Limb (tissue), 2 donors: ENCODE measurements around the gene ATAD3A.
"Not testable (repeated sequence)": the region's sequence is repeated elsewhere in the genome, so short reads cannot be mapped to it uniquely, and the experiment has no call there.

ENCODE experiments used
- DNase-seq, 2 donors: peaks; one replicate each; pipeline ENCODE4 v3.0.0-alpha.2; 2016; ENCODE audit errors: extremely low spot score in 2 of 2

The ATAD3A gene

GRCh38 chr1:1511533-1512285 is at the start of gene ATAD3A:
ATAD3A (plus strand) TSS chr1:1512162; CDS start chr1:1512269, 107 bp downstream.
- DNase-seq = peak; percentile 96 to 98

DNA sequence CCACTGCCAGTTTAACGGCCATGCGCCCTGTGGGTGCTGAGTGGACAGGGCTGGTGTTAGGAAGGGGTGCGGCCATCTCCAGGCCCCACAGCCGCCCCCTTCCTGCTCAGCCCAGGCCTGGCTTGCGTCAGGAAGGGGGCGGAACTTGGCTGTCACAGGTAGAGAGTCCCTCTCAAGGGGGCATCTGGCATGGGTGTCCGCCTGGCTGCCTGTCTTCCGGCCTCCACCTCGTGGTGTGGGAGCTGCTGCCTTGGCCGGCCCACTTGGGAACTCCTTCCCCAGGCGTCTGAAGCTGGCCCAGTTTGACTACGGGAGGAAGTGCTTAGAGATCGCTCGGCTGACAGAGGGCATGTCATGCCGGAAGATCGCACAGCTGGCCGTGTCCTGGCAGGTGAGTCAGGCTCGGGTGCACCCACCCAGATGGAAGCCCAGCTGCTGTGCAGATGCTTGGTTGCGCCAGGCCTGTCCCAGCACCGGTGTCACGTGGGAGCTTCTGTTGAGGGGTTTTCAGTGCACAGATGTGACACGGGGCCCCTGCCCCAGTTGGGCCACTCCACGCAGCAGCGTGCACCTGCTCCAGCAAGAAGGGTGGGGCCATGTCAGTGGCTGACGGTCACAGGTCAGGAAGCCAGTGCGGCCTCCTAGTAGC is 49.5 kb upstream of the ATAD3A start:
- no peak for DNase-seq

DNA sequence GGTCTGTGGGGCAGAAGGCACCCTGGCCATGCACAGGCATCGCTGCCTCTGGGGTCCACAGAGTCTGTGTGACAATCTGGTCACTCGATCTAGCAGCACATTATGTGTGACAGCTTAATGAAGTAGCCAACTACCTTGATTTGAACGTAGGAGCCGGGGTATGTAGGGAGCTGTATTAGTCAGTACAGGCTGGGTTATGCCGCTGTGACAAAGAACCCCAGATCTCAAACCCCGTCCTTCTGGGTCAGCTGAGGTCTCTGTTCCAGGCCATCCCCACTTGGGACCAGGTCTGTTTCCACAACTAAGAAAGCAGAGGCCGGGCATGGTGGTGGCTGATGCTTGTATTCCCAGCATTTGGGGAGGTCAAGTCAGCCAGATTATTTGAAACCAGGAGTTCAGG is 48.6 kb upstream of the ATAD3A start:
- no peak for DNase-seq

- DNase-seq = not testable (repeated sequence)
Observed at GRCh38 chr1:1468196-1468985, 43.6 kb upstream of the ATAD3A start.

DNA sequence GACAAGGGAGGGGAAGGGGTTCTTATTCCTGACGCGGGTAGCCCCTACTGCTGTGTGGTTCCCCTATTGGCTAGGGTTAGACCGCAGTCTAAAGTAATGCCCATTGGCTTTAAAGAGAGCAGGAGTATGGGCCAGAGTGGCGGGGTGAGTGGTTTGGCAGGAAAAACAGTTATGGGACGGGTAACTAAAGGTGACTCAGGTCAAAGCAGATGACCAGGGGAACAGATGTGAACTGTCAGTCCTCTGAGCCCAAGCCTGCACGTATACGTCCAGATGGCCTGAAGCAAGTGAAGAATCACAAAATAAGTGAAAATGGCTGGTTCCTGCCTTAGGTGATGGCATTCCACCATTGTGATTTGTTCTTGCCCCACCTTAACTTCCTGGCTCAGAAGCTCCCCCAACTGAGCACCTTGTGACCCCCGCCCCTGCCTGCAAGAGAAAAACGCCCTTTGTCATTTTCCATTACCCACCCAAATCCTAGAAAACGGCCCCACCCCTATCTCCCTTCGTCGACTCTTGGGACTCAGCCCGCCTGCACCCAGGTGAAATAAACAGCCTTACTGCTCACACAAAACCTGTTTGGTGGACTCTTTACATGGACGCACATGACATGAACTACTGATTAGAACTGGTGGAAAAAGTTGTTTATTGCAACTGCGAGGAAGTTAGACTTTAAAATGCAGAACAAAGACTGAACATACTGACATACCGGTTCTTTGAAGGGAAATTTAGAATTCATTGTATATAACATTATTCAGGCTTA is 41.2 kb upstream of the ATAD3A start:
- no peak for DNase-seq

- peak; percentile 95 to 96 for DNase-seq
Observed at GRCh38 chr1:1471389-1472052, 40.4 kb upstream of the ATAD3A start, which contains the start of gene ATAD3B. ATAD3B (plus strand) TSS chr1:1471765; CDS start chr1:1471885, 120 bp downstream.

GRCh38 chr1:1472053-1472876 is 39.7 kb upstream of the ATAD3A start:
- DNase-seq = not testable (repeated sequence)

DNA sequence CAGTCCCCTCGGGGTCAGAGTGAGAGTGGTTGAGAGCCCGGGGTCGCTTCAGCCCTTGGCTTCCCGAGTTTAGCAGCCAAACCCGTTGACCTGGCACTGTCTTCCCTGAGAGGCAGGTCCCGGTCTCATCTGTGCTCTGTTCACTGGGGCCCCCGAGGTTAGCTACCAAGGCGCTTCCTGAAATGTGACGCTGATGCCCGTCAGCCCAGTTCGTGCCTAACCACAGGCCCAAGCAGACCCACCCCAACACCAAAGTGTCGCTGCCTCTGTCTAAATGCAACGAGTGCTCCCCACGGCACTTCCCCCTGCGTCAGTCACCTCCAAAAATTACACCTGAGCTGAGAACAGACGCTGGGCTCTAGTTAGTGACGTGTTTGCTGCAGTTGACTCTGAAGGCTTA is 36.0 kb upstream of the ATAD3A start:
- DNase-seq = not testable (repeated sequence)

DNA sequence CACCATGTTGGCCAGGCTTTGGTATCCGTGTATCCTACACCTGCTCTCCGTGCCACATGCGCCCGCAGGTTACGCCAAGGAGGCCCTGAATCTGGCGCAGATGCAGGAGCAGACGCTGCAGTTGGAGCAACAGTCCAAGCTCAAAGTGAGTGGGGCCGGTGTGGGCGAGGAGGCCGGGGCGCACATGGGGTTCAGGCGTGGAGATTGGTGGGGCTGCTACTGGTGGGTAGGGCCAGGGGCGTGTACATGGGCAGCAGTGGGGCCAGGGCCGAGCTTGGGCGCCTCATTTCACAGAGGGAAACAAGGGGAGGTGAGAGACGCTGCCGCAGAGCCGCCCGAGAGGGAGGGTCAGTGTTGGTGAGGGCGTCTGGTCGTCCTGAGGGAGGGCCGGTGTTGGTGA is 34.8 kb upstream of the ATAD3A start:
- DNase-seq = no peak

DNA sequence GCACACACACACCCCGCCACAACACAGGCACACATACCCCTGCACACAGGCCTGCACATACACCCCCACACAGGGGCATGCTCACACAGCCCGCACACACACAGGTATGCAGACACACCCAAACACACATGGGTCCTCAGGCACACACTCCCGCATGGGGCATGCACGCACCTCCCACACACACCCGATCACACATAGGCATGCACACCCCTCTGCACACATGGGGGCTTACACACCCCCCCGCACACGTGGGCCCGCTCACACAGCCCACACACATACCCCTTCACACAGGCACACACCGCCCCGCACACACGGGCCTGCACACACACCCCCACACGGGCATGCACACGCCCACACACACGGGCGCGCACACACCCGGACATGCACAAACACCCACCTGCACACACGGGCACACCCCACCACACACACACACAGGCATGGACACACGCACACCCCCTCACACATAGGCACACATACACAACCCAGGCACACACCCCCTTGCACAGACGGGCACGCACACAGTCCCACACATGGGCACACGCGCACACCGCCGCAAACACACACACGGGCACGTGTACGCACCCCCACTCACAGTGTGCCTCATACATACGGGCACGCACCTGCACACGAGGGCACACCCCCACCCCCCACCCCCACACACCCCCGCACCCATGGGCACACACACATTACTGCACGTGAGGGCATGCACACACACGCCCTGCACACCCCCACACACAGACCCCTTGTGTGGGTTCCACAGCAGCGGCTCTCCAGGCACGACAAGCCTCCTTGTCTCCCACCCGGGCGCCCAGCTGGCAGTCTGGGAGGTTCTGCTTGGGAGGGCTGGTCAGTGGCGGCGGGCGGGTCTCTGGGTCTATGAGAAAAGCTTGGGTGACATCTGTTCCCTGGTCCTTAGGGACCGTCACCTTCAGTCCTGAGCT is 32.1 kb upstream of the ATAD3A start:
- no peak for DNase-seq

DNA sequence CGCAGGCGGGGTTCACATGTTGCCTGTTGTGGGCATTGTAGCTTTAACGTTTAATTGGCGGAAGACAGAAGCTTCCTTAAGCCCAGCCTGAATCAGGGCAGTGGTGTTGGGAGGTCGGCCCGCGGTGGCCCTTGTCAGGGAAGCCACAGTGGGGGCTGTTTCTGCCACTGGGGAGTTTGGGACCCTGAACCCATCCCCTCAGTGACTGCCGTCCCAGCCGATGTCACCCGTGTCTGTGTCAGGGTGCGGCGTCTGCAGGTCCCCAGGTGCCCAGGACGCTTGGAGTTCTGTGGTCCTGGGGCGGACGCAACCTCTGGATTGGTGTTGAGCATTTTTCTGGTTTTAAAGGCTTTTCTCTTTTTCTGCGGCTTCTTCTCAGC is 31.5 kb upstream of the ATAD3A start:
- not testable (repeated sequence) for DNase-seq

- not testable (repeated sequence) for DNase-seq
Observed at GRCh38 chr1:1481811-1482210, 30.2 kb upstream of the ATAD3A start.

DNA sequence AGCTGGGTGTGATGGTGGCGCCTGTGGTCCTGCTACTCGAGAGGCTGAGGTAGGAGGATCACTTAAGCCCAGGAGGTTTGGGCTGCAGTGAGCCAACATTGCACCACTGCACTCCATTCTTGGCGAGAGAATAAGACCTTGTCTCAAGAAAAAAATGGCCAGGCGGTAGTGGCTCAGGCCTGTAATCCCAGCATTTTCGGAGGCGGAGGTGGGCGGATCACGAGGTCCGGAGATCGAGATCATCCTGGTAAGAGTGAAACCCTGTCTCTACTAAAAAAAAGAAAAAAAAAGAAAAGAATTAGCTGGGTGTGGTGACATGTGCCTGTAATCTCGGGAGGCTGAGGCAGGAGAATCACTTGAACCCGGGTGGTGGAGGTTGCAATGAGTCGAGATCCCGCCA is 29.1 kb upstream of the ATAD3A start:
- no peak for DNase-seq

DNA sequence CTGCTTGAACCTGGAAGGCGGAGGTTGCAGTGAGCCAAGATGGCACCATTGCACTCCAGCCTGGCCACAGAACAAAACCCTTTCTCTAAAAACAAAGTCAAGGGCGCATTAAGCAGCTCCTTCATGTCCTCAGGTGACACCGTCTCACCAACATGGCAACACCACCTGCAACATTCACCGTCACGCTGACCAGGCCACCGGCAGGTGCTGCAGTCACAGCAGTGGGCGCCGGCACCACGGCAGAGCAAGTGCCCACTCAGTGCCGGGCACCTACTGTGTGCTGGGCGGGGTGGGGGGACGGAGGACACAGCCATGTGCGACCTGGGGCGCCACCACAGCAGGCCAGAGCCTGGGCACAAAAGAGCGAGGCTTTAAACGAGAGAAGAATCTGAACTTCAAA is 28.2 kb upstream of the ATAD3A start:
- DNase-seq = no peak

GRCh38 chr1:1484976-1485750 is 26.8 kb upstream of the ATAD3A start:
- not testable (repeated sequence) for DNase-seq

DNA sequence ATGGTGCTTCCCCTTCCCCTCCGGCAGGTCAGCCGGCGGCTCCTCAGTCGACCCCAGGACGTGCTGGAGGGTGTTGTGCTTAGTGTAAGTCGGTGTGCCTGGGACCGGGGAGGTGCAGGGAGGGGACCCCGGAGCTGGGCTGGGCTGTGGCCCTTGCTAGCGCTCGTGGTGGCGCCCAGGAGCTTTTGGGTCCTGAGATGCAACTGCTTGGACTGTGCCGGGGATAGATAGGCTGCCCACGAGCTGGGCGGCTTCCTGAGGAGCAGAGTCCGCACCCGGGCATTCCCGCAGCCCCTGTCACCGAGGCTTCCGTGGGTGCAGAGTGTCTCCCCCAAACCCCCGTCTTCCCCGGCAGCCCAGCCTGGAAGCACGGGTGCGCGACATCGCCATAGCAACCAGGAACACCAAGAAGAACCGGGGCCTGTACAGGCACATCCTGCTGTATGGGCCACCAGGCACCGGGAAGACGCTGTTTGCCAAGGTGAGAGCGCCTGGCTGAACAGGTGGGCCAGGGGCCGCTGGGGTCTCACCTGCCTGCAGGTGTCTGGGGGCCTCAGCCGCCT is 26.1 kb upstream of the ATAD3A start:
- not testable (repeated sequence) for DNase-seq

- DNase-seq = no peak
Observed at GRCh38 chr1:1487701-1488100, 24.3 kb upstream of the ATAD3A start.

- DNase-seq = no peak
Observed at GRCh38 chr1:1489231-1489630, 22.7 kb upstream of the ATAD3A start.
